BLaER1 treated with 17β-estradiol and CSF1 and Interleukin-3, amounts not matched to agents 10 nM and 100 nM (cell line): Measurements from ENCODE around the gene COL9A3.
"Not testable (repeated sequence)": the region's sequence is repeated elsewhere in the genome, so short reads cannot be mapped to it uniquely, and the experiment has no call there.

Experiments
- H3K27ac ChIP-seq, 11 experiments: shearing (Covaris generic); formaldehyde crosslinking; 2 replicates each; pipeline ENCODE4 v1.8.1; 2022
- H3K27me3 ChIP-seq, 11 experiments: shearing (Covaris generic); formaldehyde crosslinking; 2 replicates each; pipeline ENCODE4 v1.8.1; 2022
- H3K36me3 ChIP-seq, 11 experiments: shearing (Covaris generic); formaldehyde crosslinking; 2 replicates each; pipeline ENCODE4 v1.8.1; 2022
- H3K4me1 ChIP-seq, 10 experiments: shearing (Covaris generic); formaldehyde crosslinking; 2 replicates each; pipeline ENCODE4 v1.8.1; 2022
- H3K4me2 ChIP-seq, 11 experiments: shearing (Covaris generic); formaldehyde crosslinking; 2 replicates each; pipeline ENCODE4 v1.8.1; 2022
- H3K4me3 ChIP-seq, 10 experiments: shearing (Covaris generic); formaldehyde crosslinking; 2 replicates each; pipeline ENCODE4 v1.8.1; 2022
- H3K9ac ChIP-seq, 11 experiments: shearing (Covaris generic); formaldehyde crosslinking; 2 replicates each; pipeline ENCODE4 v1.8.1; 2022
- H3K9me3 ChIP-seq, 11 experiments: shearing (Covaris generic); formaldehyde crosslinking; replicated peaks in 1 of 11; 2 replicates each; pipeline ENCODE4 v1.8.1; 2022
- H4K20me1 ChIP-seq, 11 experiments: shearing (Covaris generic); formaldehyde crosslinking; 2 replicates each; pipeline ENCODE4 v1.8.1; 2022
- Cebpa-rat ChIP-seq, 11 experiments: shearing (Covaris generic); IDR thresholded peaks; 2 replicates each; pipeline ENCODE4 v1.8.1; 2022

COL9A3 gene

GRCh38 chr20:62845416-62846160 is 28.7 kb downstream of the COL9A3 start:
- TF ChIP-seq Cebpa-rat (IDR thresholded peaks at IDR 0.05): no peak
- Histone ChIP-seq H4K20me1 (peaks cover 0 to 46% (median 9%) of the 10 kb centered on the region in 11 experiments; a peak in 12 of 22 replicates), H3K27ac (no peak overlapping the region), H3K4me2 (peak overlapping the region; percentile 28 to 76 (median 53); a peak in 18 of 22 replicates), H3K9me3 (no peaks in the 10 kb centered on the region), H3K36me3 (peaks cover 11 to 68% (median 48%) of the 10 kb centered on the region in 11 experiments; a peak in 21 of 22 replicates), H3K4me1 (peaks cover 12 to 46% (median 26%) of the 10 kb centered on the region in 10 experiments), H3K4me3 (no peak overlapping the region), H3K9ac (no peak overlapping the region; a peak in 1 of 22 replicates), H3K27me3 (no peaks in the 10 kb centered on the region)

GRCh38 chr20:62846166-62846890 is 29.5 kb downstream of the COL9A3 start:
- no peaks in the 10 kb centered on the region for H3K9me3 ChIP-seq
- H3K27me3 ChIP-seq: no peaks in the 10 kb centered on the region
- H3K36me3 ChIP-seq: peaks cover 11 to 67% (median 50%) of the 10 kb centered on the region in 11 experiments; a peak in 21 of 22 replicates
- TF ChIP-seq Cebpa-rat (IDR thresholded peaks at IDR 0.05): no peak
- H4K20me1 ChIP-seq: peaks cover 0 to 51% (median 9%) of the 10 kb centered on the region in 11 experiments; a peak in 13 of 22 replicates
- H3K4me1 ChIP-seq: peaks cover 12 to 47% (median 27%) of the 10 kb centered on the region in 10 experiments
- H3K27ac ChIP-seq: 0 out of 22 replicates have a peak overlapping the region, but pooled peaks of 1 of the 11 experiments have one; percentile 21
- peak overlapping the region in 2 of 11 experiments; percentile 1 to 42; a peak in 1 of 22 replicates for H3K9ac ChIP-seq
- H3K4me2 ChIP-seq: peak overlapping the region; percentile 28 to 76 (median 53)
- H3K4me3 ChIP-seq: no peak overlapping the region

- H3K27me3 ChIP-seq, H3K4me3 ChIP-seq, H3K27ac ChIP-seq, H3K4me2 ChIP-seq, H3K9me3 ChIP-seq, H3K9ac ChIP-seq: not testable (repeated sequence)
- Histone ChIP-seq H3K4me1 (peaks cover 12 to 52% (median 29%) of the 10 kb centered on the region in 10 experiments), H4K20me1 (peaks cover 0 to 68% (median 19%) of the 10 kb centered on the region in 11 experiments; a peak in 13 of 22 replicates), H3K36me3 (peaks cover 31 to 78% (median 67%) of the 10 kb centered on the region in 11 experiments)
Measured at GRCh38 chr20:62848917-62849316, 32.1 kb downstream of the COL9A3 start.

- Histone ChIP-seq H3K36me3 (peaks cover 36 to 78% (median 69%) of the 10 kb centered on the region in 11 experiments), H3K9me3 (no peaks in the 10 kb centered on the region), H3K4me1 (peaks cover 12 to 52% (median 29%) of the 10 kb centered on the region in 10 experiments), H4K20me1 (peaks cover 0 to 73% (median 19%) of the 10 kb centered on the region in 11 experiments; a peak in 13 of 22 replicates), H3K4me3 (no peak overlapping the region), H3K4me2 (no peak overlapping the region), H3K27ac (no peak overlapping the region), H3K9ac (no peak overlapping the region), H3K27me3 (no peaks in the 10 kb centered on the region)
- no peak for TF ChIP-seq Cebpa-rat (IDR thresholded peaks at IDR 0.05)
Measured at GRCh38 chr20:62849431-62849830, 32.6 kb downstream of the COL9A3 start.

- Histone ChIP-seq H3K36me3 (peaks cover 43 to 78% (median 71%) of the 10 kb centered on the region in 11 experiments), H3K9ac (no peak overlapping the region)
Measured at GRCh38 chr20:62850333-62850974, 33.6 kb downstream of the COL9A3 start.

GRCh38 chr20:62852196-62852595 is 35.3 kb downstream of the COL9A3 start:
- Histone ChIP-seq H3K4me1 (peaks cover 0 to 47% (median 15%) of the 10 kb centered on the region in 10 experiments; a peak in 16 of 20 replicates), H3K9me3 (peaks cover 0 to 5% (median 0%) of the 10 kb centered on the region in 11 experiments; a peak in 1 of 22 replicates), H3K9ac (peak overlapping the region in 2 of 11 experiments; percentile 29 to 30; a peak in 2 of 22 replicates), H3K4me2 (no peak overlapping the region), H3K36me3 (peaks cover 47 to 91% (median 80%) of the 10 kb centered on the region in 11 experiments), H3K27ac (no peak overlapping the region), H3K4me3 (no peak overlapping the region), H3K27me3 (no peaks in the 10 kb centered on the region), H4K20me1 (peaks cover 0 to 67% (median 20%) of the 10 kb centered on the region in 11 experiments; a peak in 13 of 22 replicates)
- TF ChIP-seq Cebpa-rat (IDR thresholded peaks at IDR 0.05): no peak

More at GRCh38 chr20:62850333-62850974, 33.6 kb downstream of the COL9A3 start:
- Histone ChIP-seq H3K9me3 (no peaks in the 10 kb centered on the region), H3K27me3 (no peaks in the 10 kb centered on the region), H4K20me1 (peaks cover 0 to 73% (median 19%) of the 10 kb centered on the region in 11 experiments; a peak in 13 of 22 replicates), H3K4me3 (no peak overlapping the region), H3K4me2 (no peak overlapping the region), H3K27ac (0 out of 22 replicates have a peak overlapping the region, but pooled peaks of 1 of the 11 experiments have one; percentile 4), H3K4me1 (peaks cover 12 to 57% (median 27%) of the 10 kb centered on the region in 10 experiments)
- TF ChIP-seq Cebpa-rat (IDR thresholded peaks at IDR 0.05): no peak

- Histone ChIP-seq H3K4me2 (no peak overlapping the region), H3K9me3 (peaks cover 0 to 5% (median 0%) of the 10 kb centered on the region in 11 experiments; a peak in 1 of 22 replicates), H3K27ac (no peak overlapping the region), H3K27me3 (no peaks in the 10 kb centered on the region), H3K4me3 (no peak overlapping the region), H3K36me3 (peaks cover 52 to 95% (median 83%) of the 10 kb centered on the region in 11 experiments), H3K4me1 (peaks cover 0 to 47% (median 13%) of the 10 kb centered on the region in 10 experiments; a peak in 11 of 20 replicates), H3K9ac (no peak overlapping the region), H4K20me1 (peaks cover 0 to 68% (median 22%) of the 10 kb centered on the region in 11 experiments; a peak in 12 of 22 replicates)
- no peak for TF ChIP-seq Cebpa-rat (IDR thresholded peaks at IDR 0.05)
Measured at GRCh38 chr20:62852841-62853240, 36.0 kb downstream of the COL9A3 start.

- H3K4me1 ChIP-seq: peaks cover 4 to 47% (median 17%) of the 10 kb centered on the region in 10 experiments; a peak in 18 of 20 replicates
- peaks cover 0 to 67% (median 21%) of the 10 kb centered on the region in 11 experiments; a peak in 12 of 22 replicates for H4K20me1 ChIP-seq
- H3K4me3 ChIP-seq, H3K9ac ChIP-seq, H3K4me2 ChIP-seq, H3K9me3 ChIP-seq, H3K27me3 ChIP-seq, H3K27ac ChIP-seq: not testable (repeated sequence)
- H3K36me3 ChIP-seq: peaks cover 52 to 90% (median 79%) of the 10 kb centered on the region in 11 experiments
Measured at GRCh38 chr20:62853304-62853703, 36.5 kb downstream of the COL9A3 start.
